UCSD-AML1 (cell line): ENCODE data around the gene LPP.
A peak's percentile ranks its signal among the peaks of the same experiment; 100 is the strongest.
"Not testable (repeated sequence)": the region's sequence is repeated elsewhere in the genome, so short reads cannot be mapped to it uniquely, and the experiment has no call there.

ENCODE experiments used
- DNase-seq: peaks from one replicate; lab custom pipeline; 2025; ENCODE audit not compliant: unreplicated experiment; lab: John Stamatoyannopoulos, UW

Gene LPP

GRCh38 chr3:188427981-188428380, 274.0 kb downstream of the LPP start:
- DNase-seq, result not testable (repeated sequence)

GRCh38 chr3:188431040-188431439, 277.1 kb downstream of the LPP start:
- DNase-seq, result no peak

GRCh38 chr3:188431553-188431952, 277.6 kb downstream of the LPP start:
- no peak for DNase-seq

GRCh38 chr3:188432802-188433520, 279.0 kb downstream of the LPP start:
- DNase-seq, result no peak

GRCh38 chr3:188433521-188434150, 279.7 kb downstream of the LPP start:
- DNase-seq, result no peak

GRCh38 chr3:188434594-188434993, 280.6 kb downstream of the LPP start:
- DNase-seq, result no peak

- no peak for DNase-seq
Measured at GRCh38 chr3:188435266-188435665, 281.3 kb downstream of the LPP start.

GRCh38 chr3:188437926-188438325, 284.0 kb downstream of the LPP start:
- DNase-seq, result no peak

GRCh38 chr3:188439080-188439479, 285.1 kb downstream of the LPP start:
- peak; percentile 14 for DNase-seq

- no peak for DNase-seq
Measured at GRCh38 chr3:188440340-188440972, 286.5 kb downstream of the LPP start.

- no peak for DNase-seq
Measured at GRCh38 chr3:188442430-188442829, 288.5 kb downstream of the LPP start.

- not testable (repeated sequence) for DNase-seq
Measured at GRCh38 chr3:188445175-188445574, 291.2 kb downstream of the LPP start.

GRCh38 chr3:188446014-188446413, 292.1 kb downstream of the LPP start:
- DNase-seq, result no peak

- no peak for DNase-seq
Measured at GRCh38 chr3:188446766-188447165, 292.8 kb downstream of the LPP start.

- no peak for DNase-seq
Measured at GRCh38 chr3:188448813-188449212, 294.9 kb downstream of the LPP start.

- no peak for DNase-seq
Measured at GRCh38 chr3:188449421-188449820, 295.5 kb downstream of the LPP start.

- DNase-seq, result no peak
Measured at GRCh38 chr3:188452158-188452772, 298.3 kb downstream of the LPP start.

- DNase-seq, result no peak
Measured at GRCh38 chr3:188453431-188454384, 299.8 kb downstream of the LPP start.

- DNase-seq, result no peak
Measured at GRCh38 chr3:188455748-188456147, 301.8 kb downstream of the LPP start.

GRCh38 chr3:188458756-188459155, 304.8 kb downstream of the LPP start:
- no peak for DNase-seq

- DNase-seq, result no peak
Measured at GRCh38 chr3:188465311-188465710, 311.4 kb downstream of the LPP start.
